GM21576 (cell line): Measurements from ENCODE around the gene MGA.

ENCODE experiments used
- ATAC-seq: cut with Tn5 transposase; IDR thresholded peaks from one replicate; pipeline ENCODE4 v1.9.1; 2021; ENCODE audit warnings: mild to moderate bottlenecking, moderate library complexity; ENCODE audit not compliant: unreplicated experiment

MGA gene

GRCh38 chr15:41660235-41661077, at the start of gene MGA:
MGA (plus strand) TSS chr15:41660405.
- peak; percentile 66 for ATAC-seq

DNA sequence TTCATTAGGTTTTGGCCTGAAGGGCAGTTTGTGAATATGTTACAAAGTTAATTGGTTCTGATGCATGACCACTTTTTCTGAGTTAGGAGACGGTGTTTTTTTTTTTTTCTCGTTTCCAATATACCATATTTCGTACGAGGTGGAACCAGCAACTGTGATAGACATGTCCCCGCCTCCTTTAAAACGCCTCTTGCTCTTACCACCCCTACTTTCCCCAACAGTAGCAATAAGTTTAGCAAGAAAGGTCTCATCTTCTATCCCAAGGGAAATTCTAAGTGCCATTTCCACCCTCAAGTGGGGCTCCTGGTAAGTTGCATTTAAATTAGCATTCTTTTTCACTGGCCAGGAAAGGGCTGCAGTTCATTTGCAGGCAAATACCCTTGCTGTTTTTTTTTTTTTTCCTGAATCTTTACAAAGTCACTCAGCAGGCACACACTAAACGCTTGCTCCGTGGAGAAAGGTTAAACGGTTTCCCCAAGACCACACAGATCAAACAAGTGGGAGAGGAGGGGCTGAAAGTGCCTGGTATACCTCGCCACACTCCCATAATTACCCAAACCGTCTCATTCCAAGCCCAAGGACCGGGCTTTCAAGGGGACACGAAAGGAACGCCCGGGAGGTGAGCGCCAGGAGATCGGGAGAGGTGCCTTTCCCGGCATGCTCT, 39.5 kb upstream of the MGA start:
- ATAC-seq: no peak

GRCh38 chr15:41621200-41622193, 38.7 kb upstream of the MGA start:
- no peak for ATAC-seq

GRCh38 chr15:41622901-41623300, 37.3 kb upstream of the MGA start:
- no peak for ATAC-seq

DNA sequence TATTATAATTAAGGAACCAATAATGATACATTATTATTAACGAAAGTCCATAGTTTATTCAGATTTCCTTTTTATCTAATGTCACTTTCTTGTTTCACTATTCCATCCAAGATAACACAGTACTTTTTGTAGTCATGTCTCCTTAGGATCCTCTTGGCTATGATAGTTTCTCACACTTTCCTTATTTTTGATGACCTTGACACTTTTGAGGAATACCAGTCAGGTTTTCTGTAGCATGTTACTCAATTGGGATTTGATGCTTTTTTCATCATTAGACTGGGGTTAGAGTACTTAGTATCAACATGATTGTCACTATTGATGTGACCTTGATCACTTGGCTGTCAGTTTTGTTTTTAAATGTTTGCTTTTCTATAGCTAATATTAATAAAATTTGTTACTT, 33.0 kb upstream of the MGA start:
- ATAC-seq: no peak

GRCh38 chr15:41629463-41629862, 30.7 kb upstream of the MGA start:
- no peak for ATAC-seq

DNA sequence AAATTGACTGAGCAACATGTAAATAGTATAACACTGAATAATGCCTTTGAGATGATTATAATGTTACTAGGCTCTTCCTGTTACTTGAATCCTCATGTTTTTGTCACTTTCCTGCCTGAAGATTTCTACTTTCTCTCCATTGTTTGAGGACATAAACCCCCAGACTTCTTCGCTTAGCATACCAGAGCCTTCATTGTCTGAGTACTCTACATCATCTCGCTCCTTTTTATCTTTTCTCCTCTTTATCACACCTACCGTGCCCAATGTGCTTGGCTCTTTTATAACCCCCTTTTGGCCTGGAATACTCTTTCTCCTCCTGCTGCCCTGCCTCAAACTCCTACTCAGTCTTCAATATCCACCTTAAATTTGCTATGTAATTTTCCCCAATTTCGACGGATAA, 30.3 kb upstream of the MGA start:
- ATAC-seq: no peak

DNA sequence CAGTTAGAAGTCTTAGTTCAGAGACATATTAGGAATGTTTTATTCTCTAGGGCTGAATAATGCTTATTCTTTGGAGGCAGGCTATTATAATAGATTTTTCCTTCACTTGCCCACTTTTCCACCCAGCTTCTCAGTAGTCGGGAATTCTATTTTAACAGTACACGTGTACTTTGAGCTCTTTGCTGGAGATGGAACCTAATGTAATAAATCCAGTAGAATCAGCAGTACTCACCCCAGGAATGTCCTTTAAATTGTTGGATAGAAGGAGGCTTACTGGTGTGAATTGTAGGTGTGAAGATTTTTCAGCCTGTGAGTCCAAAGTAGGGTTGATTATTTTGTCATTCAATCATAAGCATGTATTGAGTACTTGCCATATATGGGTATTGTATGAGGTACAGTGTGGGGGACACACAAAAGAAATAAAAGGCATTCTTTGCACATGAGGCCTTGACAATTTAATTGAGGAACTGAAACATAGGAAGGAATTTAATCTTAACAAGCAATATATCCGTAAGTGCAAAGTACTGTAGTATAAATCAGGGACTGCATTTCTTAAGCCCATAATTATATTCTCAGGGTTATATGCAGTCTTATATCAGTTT, 29.5 kb upstream of the MGA start:
- ATAC-seq: no peak

- ATAC-seq: no peak
Observed at GRCh38 chr15:41631880-41632470, 28.2 kb upstream of the MGA start.

GRCh38 chr15:41633609-41634008, 26.6 kb upstream of the MGA start:
- no peak for ATAC-seq

- no peak for ATAC-seq
Observed at GRCh38 chr15:41634072-41634626, 26.1 kb upstream of the MGA start.

- ATAC-seq: no peak
Observed at GRCh38 chr15:41637086-41637485, 23.1 kb upstream of the MGA start.

GRCh38 chr15:41640985-41641384, 19.2 kb upstream of the MGA start:
- ATAC-seq: no peak

- ATAC-seq: no peak
Observed at GRCh38 chr15:41647262-41647661, 12.9 kb upstream of the MGA start.

DNA sequence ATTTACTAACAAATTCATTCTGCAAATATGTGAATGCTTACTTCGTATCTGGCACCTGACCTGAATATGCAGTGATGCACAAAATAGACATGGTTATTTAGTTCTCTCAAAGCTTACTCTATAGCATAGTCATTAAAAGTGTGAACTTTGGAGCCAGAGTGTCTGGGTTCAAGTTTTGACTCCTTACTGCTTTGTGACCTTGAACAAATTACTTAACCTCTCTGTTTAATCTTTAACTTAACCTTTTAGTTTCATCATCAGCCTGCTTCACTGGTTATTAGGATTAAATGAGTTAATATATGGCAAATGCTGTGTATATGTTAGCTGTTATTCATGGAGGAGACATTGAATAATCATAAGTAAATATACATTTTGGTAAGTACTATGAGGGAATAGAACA, 12.1 kb upstream of the MGA start:
- ATAC-seq: no peak

- ATAC-seq: no peak
Observed at GRCh38 chr15:41648770-41649169, 11.4 kb upstream of the MGA start.

- no peak for ATAC-seq
Observed at GRCh38 chr15:41650806-41651205, 9.4 kb upstream of the MGA start.

DNA sequence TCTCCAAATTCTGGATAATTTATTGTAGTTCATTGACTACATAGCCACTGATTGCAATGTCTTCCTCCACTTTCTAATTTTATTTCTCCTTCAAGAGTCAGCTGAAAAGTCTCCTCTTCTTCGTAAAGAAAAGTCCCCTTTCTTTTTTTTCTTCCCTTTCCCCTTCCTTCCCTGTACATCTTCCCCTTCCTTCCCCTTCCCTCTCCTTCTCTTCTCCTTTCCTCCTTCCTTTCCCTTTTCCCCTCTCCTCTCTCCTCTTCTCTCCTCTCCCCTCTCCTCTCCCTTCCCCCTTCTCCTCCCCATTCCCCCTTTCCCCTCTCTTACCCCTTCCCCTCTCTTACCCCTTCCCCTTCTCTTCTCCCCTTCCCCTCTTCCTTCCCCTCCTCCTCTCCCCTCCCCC, 8.8 kb upstream of the MGA start:
- no peak for ATAC-seq

- ATAC-seq: no peak
Observed at GRCh38 chr15:41653760-41654159, 6.4 kb upstream of the MGA start.

DNA sequence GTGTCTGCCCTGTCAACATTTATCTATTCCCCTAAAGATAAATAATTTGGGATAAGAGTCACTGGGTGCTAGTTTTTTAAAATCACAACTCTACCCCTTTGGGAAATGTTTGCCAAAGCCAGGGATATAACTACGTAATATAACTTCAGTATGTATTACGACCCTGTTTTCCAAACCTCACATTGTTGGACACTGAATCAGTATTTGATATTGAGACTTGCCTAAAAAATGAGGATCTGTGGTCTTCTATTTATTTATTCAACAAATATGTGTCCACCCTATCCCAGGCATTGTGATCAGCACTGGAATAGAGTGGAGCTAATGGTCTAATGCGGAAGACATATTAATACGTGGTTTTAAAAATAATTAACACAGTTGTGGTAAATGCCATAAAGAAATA, 4.5 kb upstream of the MGA start:
- ATAC-seq: no peak
